ENCODE data around the gene DYNC1H1. TPM values are rescaled to one million over a fixed set of nuclear protein-coding genes. Genes with fewer than 3 reads are reported as not detected.

DYNC1H1 gene
- total RNA-seq, 1 donor from 2014 or later = 577 TPM

GRCh38 chr14:102011631-102012030 lies 47.3 kb downstream of the DYNC1H1 start:
- H3K36me3 ChIP-seq = peaks cover 93 to 99% of the 10 kb centered on the region in 2 donors
- TF ChIP-seq, protein P1, sequence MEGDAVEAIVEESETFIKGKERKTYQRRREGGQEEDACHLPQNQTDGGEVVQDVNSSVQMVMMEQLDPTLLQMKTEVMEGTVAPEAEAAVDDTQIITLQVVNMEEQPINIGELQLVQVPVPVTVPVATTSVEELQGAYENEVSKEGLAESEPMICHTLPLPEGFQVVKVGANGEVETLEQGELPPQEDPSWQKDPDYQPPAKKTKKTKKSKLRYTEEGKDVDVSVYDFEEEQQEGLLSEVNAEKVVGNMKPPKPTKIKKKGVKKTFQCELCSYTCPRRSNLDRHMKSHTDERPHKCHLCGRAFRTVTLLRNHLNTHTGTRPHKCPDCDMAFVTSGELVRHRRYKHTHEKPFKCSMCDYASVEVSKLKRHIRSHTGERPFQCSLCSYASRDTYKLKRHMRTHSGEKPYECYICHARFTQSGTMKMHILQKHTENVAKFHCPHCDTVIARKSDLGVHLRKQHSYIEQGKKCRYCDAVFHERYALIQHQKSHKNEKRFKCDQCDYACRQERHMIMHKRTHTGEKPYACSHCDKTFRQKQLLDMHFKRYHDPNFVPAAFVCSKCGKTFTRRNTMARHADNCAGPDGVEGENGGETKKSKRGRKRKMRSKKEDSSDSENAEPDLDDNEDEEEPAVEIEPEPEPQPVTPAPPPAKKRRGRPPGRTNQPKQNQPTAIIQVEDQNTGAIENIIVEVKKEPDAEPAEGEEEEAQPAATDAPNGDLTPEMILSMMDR (IDR thresholded peaks at IDR 0.05) = no peak

GRCh38 chr14:102012336-102012735 lies 48.0 kb downstream of the DYNC1H1 start:
- Histone ChIP-seq H3K4me3 (no peak overlapping the region), H3K27ac (no peak overlapping the region), H3K9me3 (no peaks in the 10 kb centered on the region), H3K36me3 (peaks cover 93 to 99% of the 10 kb centered on the region in 2 donors), H3K4me1 (no peaks in the 10 kb centered on the region), H3K27me3 (no peaks in the 10 kb centered on the region)
- no peak for DNase-seq (ENCODE audit: low spot score in 2 of 2)
- intact Hi-C loops (cut with DNase I) = no loop called here
- TF ChIP-seq, protein P1 (IDR thresholded peaks at IDR 0.05) = no peak

More at GRCh38 chr14:102011631-102012030, 47.3 kb downstream of the DYNC1H1 start:
- Histone ChIP-seq H3K4me1 (no peaks in the 10 kb centered on the region), H3K27me3 (no peaks in the 10 kb centered on the region), H3K27ac (no peak overlapping the region), H3K4me3 (no peak overlapping the region), H3K9me3 (no peaks in the 10 kb centered on the region)
- intact Hi-C loops (cut with DNase I) = no loop called here
- no peak for DNase-seq (ENCODE audit: low spot score in 2 of 2)

DNA sequence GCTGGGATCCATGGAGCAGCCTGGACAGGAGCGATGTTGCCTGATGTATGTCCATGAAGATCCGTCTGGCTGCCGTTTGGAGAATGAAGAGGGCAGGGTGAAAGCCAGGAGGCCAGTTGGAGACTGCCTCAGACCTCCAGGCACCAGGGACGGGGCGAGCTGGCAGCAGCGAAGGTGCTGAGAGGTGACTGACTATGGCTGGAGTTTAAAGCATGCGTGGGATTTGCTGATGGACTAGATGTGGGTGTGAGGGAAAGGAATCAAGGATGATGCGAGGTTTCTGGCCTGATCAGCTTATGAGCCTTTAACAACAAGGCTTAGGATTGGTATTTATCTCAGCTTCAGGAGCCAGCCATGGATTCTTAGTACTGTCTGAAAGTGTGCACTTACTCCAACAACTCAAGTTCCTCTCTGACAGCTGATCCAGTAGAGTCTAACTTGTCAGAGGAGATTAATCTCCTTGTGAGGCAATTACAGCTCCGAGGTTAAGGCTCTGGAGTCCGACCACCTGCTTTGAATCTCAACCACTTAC lies 49.4 kb downstream of the DYNC1H1 start:
- TF ChIP-seq, protein P1 (IDR thresholded peaks at IDR 0.05) = no peak
- Histone ChIP-seq H3K27me3 (no peaks in the 10 kb centered on the region), H3K36me3 (peaks cover 93 to 99% of the 10 kb centered on the region in 2 donors), H3K27ac (no peak overlapping the region), H3K4me1 (no peaks in the 10 kb centered on the region), H3K4me3 (no peak overlapping the region), H3K9me3 (no peaks in the 10 kb centered on the region)
- no peak for DNase-seq (ENCODE audit: low spot score in 2 of 2)
- intact Hi-C loops (cut with DNase I) = no loop called here

- TF ChIP-seq, protein P1 (IDR thresholded peaks at IDR 0.05) = no peak
Observed at GRCh38 chr14:102015045-102015685, 50.8 kb downstream of the DYNC1H1 start.

GRCh38 chr14:102015771-102016170 lies 51.4 kb downstream of the DYNC1H1 start:
- Histone ChIP-seq H3K36me3 (peaks cover 92 to 99% of the 10 kb centered on the region in 2 donors), H3K4me1 (no peaks in the 10 kb centered on the region), H3K27me3 (no peaks in the 10 kb centered on the region), H3K4me3 (no peak overlapping the region), H3K27ac (no peak overlapping the region), H3K9me3 (no peaks in the 10 kb centered on the region)
- TF ChIP-seq, protein P1 (IDR thresholded peaks at IDR 0.05) = no peak
- intact Hi-C loops (cut with DNase I) = no loop called here
- DNase-seq (ENCODE audit: low spot score in 2 of 2) = no peak

More at GRCh38 chr14:102015045-102015685, 50.8 kb downstream of the DYNC1H1 start:
- H3K9me3 ChIP-seq = no peaks in the 10 kb centered on the region
- H3K4me1 ChIP-seq = no peaks in the 10 kb centered on the region
- H3K36me3 ChIP-seq = peaks cover 92 to 99% of the 10 kb centered on the region in 2 donors
- H3K27ac ChIP-seq = no peak overlapping the region
- H3K4me3 ChIP-seq = no peak overlapping the region
- DNase-seq (ENCODE audit: low spot score in 2 of 2) = no peak
- intact Hi-C loops (cut with DNase I) = no loop called here
- no peaks in the 10 kb centered on the region for H3K27me3 ChIP-seq
